GM18868 (cell line): ENCODE results near the gene GABBR2.
"Not testable (repeated sequence)": the region's sequence is repeated elsewhere in the genome, so short reads cannot be mapped to it uniquely, and the experiment has no call there.

ENCODE experiments used
- ATAC-seq: cut with Tn5 transposase; IDR thresholded peaks from one replicate; pipeline ENCODE4 v1.9.1; 2021; ENCODE audit warnings: mild to moderate bottlenecking, moderate library complexity; ENCODE audit not compliant: unreplicated experiment

Gene GABBR2

DNA sequence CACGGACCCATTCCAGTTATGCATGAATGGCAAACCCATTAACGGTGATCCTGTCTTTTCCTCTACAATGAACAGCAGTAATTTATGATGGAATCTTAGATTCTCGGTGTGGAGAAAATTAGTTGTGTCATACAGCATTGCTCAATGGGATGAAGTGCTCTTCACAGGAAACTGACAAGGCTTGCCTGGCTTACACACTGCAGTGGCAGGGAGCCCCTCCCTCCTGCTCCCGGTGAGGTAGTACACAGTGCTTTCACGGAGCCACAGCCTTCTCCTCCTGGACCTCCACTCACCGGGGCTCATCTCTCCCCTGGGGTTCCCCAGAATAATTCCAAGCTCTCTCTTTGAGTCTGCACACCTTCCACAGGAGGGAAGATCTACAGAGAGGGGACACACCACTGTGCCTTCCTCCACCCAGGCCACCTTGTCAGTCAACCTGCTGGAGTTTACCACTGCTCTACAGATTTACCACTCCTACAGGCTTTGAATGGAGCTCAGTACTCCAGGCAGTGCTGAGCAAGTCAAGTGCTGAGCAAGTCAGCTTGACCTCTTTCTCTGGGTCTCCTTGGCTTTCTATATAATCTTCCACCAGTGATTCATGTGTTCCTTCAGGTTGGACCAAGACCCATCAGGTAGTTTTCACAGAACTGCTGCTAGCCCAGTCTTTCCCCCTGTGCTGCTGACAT, 394.2 kb downstream of the GABBR2 start:
- ATAC-seq, result no peak

DNA sequence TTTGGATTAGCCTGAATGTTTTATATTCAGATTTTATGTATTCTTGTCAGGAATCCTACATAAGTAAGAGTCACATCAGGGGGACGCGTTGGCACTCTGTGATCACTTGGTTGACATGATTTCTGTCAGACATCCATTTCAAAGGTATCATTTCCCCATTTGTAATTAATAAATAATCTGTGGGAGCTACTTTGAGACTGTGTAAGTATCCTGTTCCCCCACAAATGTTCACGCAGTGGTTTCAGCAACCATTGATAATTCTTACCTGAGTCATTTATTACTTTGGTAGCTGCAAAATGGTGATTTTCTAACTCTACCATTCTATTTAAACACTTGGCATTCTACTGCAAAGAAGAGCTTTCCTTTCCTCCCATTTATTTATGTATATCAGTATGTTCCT, 396.4 kb downstream of the GABBR2 start:
- ATAC-seq, result no peak

DNA sequence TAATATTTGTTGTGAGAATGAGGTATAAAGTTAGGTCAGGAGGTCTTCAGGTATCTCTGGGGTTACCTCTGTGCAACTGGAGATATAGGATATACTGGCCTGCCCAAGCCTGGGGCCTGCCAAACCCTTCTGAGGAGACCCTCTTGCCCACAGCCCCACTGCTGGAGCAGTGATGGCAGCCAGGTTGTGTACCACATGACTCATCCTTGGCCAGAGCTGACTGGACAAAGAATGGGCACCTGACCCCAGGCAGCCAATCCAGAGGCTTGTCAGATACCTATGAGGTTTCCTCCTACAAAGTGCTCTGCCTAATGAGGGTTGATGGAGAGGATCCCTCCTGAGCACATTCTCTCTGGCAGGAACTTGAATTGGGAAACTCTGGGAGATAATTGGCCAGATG, 397.2 kb downstream of the GABBR2 start:
- no peak for ATAC-seq

DNA sequence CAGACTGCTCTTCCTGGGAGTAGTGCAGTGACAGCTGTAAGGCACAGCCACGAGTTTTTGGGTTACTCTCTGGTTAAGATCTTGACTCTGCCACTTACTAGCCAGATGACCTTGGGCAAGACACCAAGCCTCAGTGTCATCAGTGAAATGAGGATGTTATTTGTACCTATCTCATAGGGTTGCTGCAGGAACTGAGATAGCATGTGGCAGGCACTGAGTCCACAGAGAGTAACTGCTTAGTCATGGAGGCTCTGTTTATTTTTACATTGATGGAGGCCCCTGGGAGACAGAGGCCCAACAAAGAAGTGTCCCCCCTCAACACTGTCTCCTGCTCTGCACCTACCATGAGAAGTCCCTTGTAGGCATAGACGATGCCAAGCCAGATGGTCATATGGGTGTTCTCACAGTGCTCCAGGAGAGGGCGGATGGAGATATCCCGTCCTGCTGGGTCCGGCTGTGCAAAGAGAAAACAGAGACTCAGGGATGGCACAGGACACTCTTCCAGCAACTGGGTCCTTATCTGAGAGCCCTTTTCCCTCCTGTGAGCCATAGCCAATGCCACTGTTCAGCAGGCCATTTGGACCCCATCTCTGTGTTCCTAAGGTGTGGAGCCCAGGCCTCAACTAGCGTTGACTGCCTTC, 397.9 kb downstream of the GABBR2 start:
- no peak for ATAC-seq

DNA sequence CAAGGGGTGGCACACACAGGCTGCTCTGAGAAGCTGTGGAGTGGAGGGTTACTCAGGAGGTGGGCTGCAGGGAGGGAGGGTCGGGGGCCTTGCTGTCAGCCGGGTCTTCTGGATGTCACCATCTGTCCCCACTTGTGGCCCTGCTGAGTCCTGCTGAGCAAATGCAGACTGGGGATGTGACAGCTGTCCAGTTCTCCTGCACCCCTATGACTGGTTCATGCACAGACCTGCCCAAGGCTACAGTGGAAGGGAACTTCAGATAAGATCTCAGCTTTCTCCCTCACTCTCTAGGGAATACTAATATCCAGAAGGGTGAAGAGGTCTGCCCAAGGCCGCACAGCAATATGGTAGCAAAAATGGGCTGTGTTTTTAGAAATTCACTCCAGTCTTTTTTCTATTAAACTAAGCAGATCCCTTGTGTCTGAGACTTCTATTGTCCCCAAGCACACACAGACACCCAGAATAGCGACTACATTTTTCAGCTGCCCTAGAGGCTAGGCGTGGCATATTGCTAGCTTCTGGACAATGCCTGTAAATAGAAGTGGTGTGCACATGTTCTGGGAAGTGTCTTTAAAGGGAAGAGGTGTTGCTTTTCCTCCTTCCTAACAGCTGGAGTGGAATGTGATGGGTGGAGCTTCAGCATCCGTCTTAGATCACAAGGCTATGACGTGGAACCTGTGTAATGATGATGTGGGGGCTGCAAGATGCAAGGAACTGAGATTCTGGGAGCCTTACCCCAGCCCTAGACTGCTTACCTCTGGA, 402.2 kb downstream of the GABBR2 start:
- no peak for ATAC-seq

DNA sequence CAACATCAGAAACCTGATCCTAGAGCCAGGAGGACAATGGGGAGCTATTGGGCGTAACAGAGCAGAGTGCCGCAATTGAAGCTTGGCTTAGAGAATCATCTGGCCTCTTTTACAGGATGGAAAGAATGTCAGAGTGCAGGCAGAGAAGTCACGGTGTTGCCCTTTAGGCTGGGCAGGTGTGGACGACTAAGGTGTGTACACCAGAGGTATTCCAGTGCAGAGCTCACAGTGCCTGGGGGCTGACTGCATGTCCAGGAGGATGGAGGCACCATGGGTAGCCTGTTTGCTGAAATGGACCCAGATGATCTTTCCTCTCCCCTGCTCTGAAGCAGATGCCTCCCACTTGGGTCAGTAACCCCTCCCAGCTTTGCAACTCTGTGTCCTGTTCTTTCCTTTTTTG, 404.4 kb downstream of the GABBR2 start:
- ATAC-seq, result no peak

DNA sequence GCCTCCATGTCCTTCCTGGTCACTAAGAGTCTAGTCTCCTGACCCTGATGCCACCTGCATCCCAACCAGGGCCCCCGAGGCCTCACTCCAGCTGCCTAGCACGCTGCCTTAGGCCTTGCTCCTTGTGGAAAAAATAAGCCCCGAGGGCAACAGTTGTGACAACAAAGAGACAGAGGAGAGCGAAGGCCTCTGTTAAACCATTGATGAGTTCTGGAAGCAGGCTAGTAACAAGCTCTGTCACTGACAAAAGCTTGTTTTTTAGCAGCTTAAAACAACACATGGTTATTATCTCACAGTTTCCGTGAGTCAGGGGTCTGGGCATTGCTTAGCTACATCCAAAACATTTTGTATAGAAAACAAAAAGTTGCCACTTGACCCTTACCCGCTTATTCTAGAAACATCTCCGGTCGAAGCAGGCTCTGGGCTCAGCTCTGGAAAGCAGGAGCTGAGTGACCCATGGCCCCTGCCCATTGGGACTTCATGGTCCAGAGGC, 405.1 kb downstream of the GABBR2 start:
- no peak for ATAC-seq

DNA sequence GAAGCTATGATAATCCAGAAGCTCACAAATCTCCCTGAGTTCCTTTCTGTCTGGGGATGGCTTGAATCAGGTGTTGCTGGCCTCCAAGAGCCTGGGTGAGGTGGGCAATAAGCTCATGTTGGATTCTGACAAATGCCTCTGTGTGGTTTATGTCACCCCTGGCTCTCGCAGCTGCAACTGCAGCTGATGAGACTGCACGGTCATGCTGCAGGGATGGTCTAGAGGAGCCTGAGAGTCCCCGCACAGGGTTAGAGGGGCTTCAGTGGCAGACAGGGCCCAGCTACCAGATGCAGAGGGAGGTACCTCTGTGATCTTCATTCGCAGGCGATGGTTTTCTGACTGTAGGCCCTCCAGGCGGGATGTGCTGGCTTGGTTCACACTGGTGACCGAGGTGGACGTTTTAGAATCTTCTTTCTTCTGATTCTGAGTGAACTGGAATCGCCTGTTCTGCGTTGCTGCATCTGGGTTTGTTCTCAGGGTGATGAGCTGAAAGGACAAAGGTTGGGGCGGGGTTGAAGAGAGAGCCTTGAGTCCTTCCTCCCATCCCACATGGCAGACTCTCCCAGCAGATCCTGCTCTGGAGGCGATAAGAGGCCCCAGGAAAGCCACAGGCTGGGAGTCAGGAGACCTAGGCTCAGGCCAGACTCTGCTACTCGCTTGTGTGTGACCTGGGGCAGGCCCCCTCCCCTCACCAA, 405.6 kb downstream of the GABBR2 start:
- ATAC-seq, result no peak

DNA sequence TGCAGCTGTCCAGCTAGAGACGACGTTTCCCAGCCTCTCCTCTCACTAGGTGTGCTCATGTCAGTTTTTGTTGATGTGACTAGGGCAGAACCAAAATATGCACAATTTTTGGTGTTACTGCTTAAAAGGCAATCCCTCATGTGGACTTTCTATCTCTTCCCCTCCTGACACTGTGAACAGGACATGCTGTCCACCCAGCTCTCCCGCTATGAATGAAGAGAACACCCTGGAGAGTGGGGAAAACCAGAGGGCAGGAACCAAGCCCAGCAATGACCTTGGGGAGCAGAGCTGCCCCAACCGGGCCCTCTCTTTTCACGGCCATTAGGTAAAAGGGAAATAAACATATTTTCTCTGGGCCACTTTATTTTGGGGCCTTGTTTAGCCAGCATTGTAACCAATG, 406.6 kb downstream of the GABBR2 start:
- ATAC-seq, result no peak

DNA sequence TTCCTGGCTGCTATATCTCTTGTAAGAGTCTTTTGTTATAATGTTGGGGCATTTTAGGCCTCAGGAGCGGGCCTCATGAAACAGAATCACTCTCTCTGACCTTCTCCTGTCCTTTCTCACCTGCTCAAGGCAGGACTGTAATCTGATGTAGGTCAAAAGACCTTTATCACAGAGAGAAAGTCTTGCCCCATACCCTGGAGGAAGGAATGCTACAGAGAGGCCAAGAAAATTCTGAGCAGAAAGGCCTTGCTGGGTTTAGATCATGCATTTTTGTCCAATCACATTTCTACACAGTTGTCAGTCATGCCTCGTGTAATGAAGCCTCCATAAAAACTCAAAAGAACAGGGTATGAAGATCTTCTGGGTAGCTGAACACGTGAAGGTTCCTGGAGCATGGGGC, 408.1 kb downstream of the GABBR2 start:
- no peak for ATAC-seq

DNA sequence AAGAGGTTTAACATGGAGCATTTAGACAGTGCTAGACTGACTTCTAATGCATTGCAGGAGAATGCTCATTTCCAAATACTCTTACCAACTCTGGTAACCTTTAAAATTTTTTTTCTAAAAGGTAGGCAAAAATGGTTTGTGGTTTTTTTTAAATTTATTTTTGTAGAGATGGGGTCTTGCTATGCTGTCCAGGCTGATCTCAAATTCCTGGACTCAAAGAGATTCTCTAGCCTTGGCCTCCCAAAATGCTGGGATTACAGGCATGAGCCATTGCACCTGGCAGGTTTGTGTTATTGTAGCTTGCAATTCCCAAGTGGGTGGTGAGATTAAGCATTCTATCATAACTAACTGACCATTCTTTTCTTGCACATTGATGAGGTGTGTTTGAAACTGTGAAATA, 410.3 kb downstream of the GABBR2 start:
- ATAC-seq, result no peak

DNA sequence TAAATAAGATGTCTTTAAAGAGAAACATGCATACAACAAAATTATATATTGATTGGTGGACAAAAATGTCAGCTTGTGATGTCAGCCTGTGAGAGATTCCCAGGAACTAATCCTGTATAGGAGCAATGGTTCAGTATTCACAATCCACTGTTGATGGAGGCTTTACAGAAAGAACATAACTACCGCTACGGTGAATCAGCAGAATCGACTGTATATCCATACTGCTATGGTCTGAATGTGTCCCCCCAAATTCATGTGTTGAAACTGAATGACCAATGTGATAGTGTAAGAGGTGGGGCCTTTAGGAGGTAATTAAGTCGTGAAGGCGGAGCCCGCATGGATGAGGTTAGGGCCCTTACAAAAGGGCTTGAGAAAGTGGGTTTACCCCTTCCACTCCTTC, 412.9 kb downstream of the GABBR2 start:
- no peak for ATAC-seq

DNA sequence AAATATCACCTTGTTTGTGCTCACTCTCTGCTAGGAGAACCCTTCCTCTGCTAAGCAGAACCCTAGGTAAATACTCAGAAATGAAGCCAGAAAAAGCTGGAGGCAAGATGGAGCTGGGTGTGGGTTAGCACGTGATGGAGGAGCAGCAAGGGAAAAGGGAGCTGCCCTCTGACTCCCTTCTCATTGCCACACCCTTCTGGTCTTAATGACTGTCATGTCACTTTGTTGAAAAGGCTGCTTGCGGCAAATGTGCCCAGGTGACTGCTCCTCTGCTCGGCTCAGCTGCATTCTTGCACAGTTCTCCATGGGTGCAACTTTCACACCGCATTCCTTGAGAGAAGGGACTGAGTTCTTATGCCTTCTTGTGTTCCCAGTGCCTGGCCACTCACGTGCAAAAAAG, 416.9 kb downstream of the GABBR2 start:
- ATAC-seq, result no peak

DNA sequence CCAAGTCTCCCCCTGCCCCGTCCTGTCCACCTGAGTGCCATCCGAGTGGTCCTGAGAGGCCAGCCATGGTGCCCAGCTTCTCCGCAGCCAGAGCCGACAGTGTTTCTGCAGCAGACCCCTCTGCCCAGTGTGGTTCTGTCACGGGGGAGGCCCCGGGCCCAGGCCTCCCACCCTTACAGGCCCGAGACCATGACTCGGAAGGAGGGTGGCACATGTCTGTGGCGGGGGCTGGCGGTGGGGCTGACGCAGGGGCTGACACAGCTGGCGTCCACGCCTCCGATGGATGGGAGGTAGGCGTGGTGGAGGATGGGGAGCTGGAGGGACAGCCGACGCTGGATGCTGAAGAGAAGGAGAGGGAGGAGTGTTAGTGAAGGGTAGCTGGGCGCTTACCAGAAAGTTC, 418.3 kb downstream of the GABBR2 start:
- no peak for ATAC-seq

DNA sequence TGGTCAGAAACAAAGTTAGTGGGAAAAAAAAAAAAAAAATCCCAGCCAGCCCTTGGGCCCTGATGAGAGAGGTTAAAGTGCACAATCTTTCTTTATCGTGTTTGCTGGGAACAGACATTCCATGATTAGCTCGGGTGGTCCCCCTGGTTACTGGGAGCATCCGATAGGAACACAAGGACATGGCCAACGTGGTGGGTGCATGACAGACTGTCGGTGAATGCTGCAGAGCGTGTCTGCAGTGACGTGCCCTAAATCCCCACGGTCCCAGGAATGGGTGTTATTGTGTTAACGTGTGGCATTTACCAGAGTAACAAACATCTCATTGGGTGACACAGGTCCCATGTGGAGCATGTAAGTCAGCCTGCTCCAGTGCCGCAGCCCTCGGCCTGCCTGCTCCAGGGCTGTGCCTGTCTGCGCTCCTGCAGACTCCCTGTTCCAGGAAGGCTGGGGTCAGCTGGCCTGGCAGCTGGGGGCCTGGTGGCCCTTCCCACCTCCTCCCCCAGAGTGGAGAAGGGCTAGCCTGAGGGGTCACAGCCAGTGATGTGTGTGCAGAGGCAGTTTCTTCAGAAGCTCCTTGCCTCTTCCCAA, 419.0 kb downstream of the GABBR2 start:
- no peak for ATAC-seq

DNA sequence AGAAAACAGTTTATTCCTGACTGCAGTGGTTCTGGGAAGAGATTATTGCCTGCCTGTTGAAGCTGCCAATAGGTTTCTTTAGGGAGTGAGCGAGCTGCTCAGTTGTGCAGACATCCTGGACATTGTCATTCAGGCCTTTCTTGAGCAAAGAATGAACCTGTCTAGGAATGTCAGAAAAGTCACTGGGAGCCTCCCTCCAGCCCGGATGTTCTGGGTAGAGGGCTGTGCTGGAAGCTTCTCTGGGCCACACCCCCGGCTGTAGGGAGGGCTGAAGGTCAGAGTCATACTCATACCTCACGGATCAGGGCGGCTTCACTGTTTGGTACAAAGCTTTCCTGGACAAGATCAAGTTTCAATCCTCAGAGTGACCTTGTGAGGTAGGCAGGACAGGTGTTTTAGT, 419.9 kb downstream of the GABBR2 start:
- no peak for ATAC-seq

DNA sequence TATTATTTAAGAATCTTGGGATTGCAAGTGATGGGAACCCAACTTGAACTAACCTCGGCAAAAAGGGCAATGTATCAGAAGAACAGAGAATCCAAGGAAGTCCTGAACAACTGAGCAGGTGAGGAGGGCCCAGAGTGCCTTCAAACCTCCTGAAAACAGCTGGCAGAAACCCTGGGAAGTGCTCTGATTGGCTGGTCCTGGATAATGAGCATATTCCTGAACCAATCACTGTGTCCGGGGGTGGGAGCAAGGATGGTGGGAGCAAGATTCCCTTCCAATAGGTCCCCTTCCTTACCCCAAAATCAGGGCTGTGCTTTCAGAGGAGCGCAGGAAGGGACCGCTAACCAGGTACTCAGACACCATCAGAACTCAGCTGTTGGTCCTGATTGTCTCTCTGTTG, 421.4 kb downstream of the GABBR2 start:
- no peak for ATAC-seq

DNA sequence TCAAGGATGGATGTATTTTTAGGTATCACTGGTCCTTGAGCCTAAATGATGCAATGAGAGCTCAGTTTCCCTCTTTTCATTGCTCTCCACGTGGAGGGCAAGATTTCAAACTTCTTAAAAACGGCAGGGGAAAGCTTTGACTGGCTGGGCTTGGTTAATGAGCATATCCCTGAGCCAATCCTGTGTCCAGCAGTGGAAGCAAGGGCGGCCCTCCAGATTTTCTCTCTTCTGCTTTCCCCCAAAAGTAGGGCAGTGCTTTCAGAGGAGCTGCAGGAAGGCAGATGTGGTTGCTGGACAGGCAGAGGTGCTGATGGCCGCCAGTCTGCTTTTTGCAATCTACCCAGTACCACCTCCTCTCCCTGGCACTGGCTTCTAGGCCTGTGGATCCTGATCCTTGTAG, 423.3 kb downstream of the GABBR2 start:
- ATAC-seq, result no peak

DNA sequence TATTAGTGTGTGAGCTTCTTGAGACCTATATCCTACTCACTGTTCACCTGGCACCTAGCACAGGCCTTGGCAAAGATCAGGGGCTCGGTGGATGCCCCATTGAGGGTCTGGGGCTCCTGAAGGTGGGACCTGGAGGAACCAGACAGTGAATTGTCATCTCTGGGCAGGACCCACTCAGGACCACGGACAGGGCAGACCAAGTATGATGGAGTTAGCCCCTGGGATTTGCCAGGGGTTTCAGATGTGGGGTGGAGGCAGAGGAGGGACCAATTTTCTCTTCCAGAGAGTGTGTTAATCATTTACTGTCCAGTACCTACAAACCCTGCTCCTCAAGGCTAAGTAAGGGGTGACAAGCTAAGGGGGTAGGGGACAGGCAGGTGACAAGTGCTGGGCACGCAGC, 424.0 kb downstream of the GABBR2 start:
- no peak for ATAC-seq

DNA sequence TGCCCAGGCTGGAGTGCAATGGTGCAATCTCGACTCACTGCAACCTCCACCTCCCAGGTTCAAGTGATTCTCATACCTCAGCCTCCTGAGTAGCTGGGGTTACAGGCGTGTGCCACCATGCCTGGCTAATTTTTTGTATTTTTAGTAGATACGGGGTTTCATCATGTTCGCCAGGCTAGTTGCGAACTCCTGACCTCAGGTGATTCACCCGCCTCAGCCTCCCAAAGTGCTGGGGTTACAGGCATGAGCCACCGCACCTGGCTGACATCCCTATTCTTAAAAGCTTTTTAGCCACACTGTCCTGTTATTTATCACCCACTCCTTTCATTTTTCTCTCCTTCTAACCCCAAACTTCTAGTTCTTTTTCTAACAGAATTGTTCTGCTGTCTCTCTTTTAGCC, 425.6 kb downstream of the GABBR2 start:
- not testable (repeated sequence) for ATAC-seq

DNA sequence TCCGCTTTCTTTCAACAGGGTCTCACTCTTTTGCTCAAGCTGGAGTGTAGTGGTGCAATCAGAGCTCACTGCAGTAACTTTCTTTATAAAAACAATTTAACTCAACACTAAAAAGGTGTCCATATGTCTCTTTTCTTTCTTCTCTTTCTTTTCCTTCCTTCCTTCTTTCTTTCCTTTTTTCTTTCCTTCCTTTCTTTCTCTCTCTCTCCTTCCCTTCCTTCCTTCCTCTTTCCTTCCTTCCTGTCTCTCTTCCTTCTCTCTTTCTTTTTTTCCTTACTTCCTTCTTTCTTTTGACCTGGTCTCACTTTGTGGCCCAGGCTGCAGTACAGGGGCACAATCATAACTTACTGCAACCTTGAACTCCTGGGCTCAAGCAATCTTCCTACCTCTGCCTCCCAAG, 427.5 kb downstream of the GABBR2 start:
- no peak for ATAC-seq
